IPS DF 4.7 (cell line): Measurements from ENCODE around the gene SOD3.

ENCODE experiments used
- DNase-seq: peaks from one replicate; pipeline ENCODE4 v3.0.0-alpha.2; 2013; ENCODE audit warnings: low spot score; ENCODE audit errors: extremely low read depth

Gene SOD3

DNA sequence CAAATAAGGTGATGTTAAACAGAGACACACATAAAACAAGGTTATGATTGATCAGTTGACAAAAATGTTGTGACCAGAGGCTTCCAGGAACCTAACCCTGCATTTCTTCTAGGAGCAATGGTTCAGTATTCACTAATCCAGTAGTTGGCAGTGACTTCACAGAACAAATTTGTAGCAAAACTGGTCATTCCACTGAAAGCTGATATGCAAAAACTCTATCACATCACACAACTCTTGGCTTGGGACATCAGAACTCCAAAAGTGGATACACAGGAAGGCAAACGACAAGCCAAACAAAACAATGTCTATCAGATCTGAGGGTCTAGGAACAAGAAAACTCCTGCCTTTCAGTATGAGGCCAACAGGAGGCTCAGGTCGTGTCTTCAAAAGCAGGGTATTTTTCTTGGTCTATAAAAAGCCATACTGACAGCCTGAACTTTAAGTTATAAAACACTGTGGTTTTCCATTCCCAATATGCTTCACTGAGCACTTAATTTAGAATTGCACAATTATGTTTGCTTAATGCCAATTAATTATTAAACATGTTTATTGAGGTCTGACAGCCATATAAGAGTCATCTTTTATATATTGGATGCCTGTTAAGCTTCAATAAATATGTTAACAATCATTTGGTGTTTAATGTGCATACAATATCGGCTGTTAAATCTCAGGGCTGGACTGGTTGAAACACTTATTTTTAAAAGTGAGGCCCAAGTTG is 45.6 kb downstream of the SOD3 start:
- no peak for DNase-seq

- DNase-seq, result no peak
Observed at GRCh38 chr4:24842356-24842755, 47.0 kb downstream of the SOD3 start.

- DNase-seq, result no peak
Observed at GRCh38 chr4:24843096-24843495, 47.7 kb downstream of the SOD3 start.

DNA sequence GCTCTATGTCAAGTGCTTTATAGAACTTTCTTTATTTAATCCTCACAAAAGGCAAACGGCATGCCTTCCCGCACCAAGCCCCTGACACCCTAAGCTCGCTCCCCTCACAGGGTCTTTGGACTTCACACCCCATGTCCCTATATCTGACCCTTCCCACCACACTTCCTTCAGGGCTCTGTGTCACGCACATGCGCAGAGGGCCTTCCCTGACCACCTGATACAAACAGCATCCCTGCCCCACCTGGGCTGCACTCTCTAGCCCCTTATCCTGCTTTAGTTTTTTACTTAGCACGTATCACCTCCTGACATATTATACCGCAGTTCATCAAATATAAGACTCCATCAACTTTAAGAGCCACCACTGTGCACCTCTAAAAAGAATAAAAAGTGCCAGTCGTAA is 49.8 kb downstream of the SOD3 start:
- no peak for DNase-seq

- DNase-seq, result no peak
Observed at GRCh38 chr4:24845902-24846301, 50.5 kb downstream of the SOD3 start.

DNA sequence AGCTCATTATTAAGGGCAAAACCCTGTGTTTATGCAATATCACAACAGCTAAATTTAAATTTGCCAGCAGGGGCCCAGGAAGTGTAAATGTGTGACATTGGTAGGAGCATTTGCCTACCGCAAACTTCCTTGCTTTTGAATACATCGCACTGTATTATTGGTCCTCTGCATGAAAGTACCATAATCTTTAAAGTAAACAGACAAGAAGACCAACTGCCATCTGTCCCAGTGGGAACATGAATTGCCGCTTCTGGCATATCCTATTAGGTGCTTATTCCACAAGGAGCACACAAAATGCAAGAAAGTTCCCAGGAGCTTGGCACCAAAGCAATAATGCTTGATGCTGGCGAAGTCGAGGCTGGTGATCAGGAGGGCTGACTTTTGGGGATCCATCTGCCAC is 51.3 kb downstream of the SOD3 start:
- no peak for DNase-seq

GRCh38 chr4:24849351-24849750 is 54.0 kb downstream of the SOD3 start:
- no peak for DNase-seq

DNA sequence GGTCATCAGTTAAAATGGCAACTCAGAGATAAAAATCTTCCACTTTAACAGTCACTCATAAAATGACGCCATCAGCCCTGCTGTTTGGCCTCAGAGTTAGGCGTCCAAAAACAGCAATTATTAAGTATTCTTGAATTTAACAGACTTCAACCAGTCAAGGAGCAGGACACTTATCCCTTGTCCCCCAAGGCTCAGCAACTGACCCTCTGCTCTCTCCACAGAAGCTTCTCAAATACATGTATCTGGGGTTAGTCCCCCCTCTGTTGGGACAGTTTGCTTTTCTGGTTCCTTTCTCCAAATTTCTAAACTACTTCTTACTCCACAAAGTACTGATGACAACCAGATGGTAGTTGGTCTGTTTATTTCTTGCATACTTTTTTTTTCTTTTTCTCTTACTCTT is 54.4 kb downstream of the SOD3 start:
- DNase-seq, result no peak
